ENCODE measurements around the gene TMOD4. TPM values are rescaled to one million over a fixed set of nuclear protein-coding genes. Genes with fewer than 3 reads are reported as not detected.

Gene TMOD4
- total and polyA plus RNA-seq, 2 of the 13 experiments (the other 11 are each of a cell fraction or from before 2014, with no cell fraction given), result 0.66 TPM; not detected in 1

- no peak for TF ChIP-seq MLXIP (CRISPR knock-in tag; IDR thresholded peaks at IDR 0.05; ENCODE audit: borderline replicate concordance)
- TF ChIP-seq ZNF296 (CRISPR knock-in tag; conservative IDR thresholded peaks at IDR 0.05), result no peak
- TF ChIP-seq ZBTB33 (CRISPR knock-in tag; IDR thresholded peaks at IDR 0.05), result peak; percentile 55
- no peak for TF ChIP-seq ZNF773 (CRISPR knock-in tag; IDR thresholded peaks at IDR 0.05; ENCODE audit: borderline replicate concordance)
- peak; percentile 91 for TF ChIP-seq KDM2A (CRISPR knock-in tag; IDR thresholded peaks at IDR 0.05; ENCODE audit: borderline replicate concordance, low read depth)
- TF ChIP-seq ZNF746 (CRISPR knock-in tag; IDR thresholded peaks at IDR 0.05), result no peak
- peak; percentile 100 for TF ChIP-seq ZNF143 (CRISPR knock-in tag; IDR thresholded peaks at IDR 0.05)
- TF ChIP-seq GMEB1 (CRISPR knock-in tag; IDR thresholded peaks at IDR 0.05; ENCODE audit: borderline replicate concordance), result peak; percentile 95
- TF ChIP-seq ZNF232 (CRISPR knock-in tag; IDR thresholded peaks at IDR 0.05; ENCODE audit: borderline replicate concordance), result 0 out of 2 replicates have a peak, but pooled peaks have one; percentile 41
- no peak for TF ChIP-seq CAMTA2 (CRISPR knock-in tag; IDR thresholded peaks at IDR 0.05; ENCODE audit: borderline replicate concordance)
- TF ChIP-seq THAP11 (CRISPR knock-in tag; IDR thresholded peaks at IDR 0.05), result peak; percentile 99
- TF ChIP-seq REST (IDR thresholded peaks at IDR 0.05; ENCODE audit: borderline replicate concordance in 1 of 2, low read depth in 1 of 2, low read length in 2 of 2), result peak in 1 of 2 experiments; percentile 73; a peak in 2 of 4 replicates
- no peak for TF ChIP-seq NCOA5 (CRISPR knock-in tag; IDR thresholded peaks at IDR 0.05)
- peak; percentile 97; the same call in 1 of the 2 replicates for TF ChIP-seq ZNF713 (CRISPR knock-in tag; IDR thresholded peaks at IDR 0.05)
- TF ChIP-seq CREB1 (IDR thresholded peaks at IDR 0.05), result peak; percentile 82
- TF ChIP-seq CREB1 (CRISPR knock-in tag; IDR thresholded peaks at IDR 0.05), result peak; percentile 97
- TF ChIP-seq NAIF1 (CRISPR knock-in tag; IDR thresholded peaks at IDR 0.05; ENCODE audit: borderline replicate concordance), result no peak; the same call in 1 of the 2 replicates
- no peak for TF ChIP-seq GTF2F1 (IDR thresholded peaks at IDR 0.05; ENCODE audit: low read length)
- 0 out of 2 replicates have a peak, but pooled peaks have one; percentile 40 for TF ChIP-seq NFATC3 (CRISPR knock-in tag; IDR thresholded peaks at IDR 0.05)
Measured at GRCh38 chr1:151165738-151166504, 9.9 kb downstream of the TMOD4 start, which contains the start of the genes LYSMD1 and SCNM1 (continued).

Measured in HepG2 (cell line).